Measurements from ENCODE around the gene GLI3. TPM values are rescaled to one million over a fixed set of nuclear protein-coding genes. Genes with fewer than 3 reads are reported as not detected.

Gene GLI3
- total RNA-seq, 1 experiment from 2014 or later, result not detected

DNA sequence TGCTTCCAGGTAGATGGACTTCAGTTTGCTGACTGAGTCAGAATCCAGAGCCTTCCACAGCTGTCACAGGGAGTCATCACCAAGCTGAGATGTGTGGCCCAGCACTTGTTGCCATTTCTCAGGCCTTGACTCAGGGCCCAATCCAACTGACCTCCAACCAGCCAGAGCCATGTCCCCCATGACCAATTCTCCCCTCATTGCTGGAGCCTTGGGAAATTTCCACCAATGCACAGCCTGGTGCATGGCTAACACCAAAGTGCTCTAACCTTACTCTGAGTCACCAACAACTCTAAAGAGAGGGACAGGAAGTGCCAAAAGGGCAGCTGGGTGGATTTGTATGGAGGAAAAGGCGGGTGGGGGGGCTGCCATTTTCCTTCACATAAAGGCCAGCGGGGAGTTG is 13.4 kb upstream of the GLI3 start:
- Histone ChIP-seq H3K27me3 (ENCODE audit: insufficient read depth, low read depth) (peaks cover 24% of the 10 kb centered on the region), H3F3A (ENCODE audit: insufficient read depth, low read depth) (no peaks in the 10 kb centered on the region), H3K4me3 (no peak overlapping the region), H2AFZ (no peak overlapping the region), H3K27ac (no peak overlapping the region), H3K9me2 (ENCODE audit: insufficient read depth) (no peaks in the 10 kb centered on the region), H3K4me2 (no peak overlapping the region), H3K36me3 (ENCODE audit: low read depth) (no peaks in the 10 kb centered on the region), H3K4me1 (replicated peaks; ENCODE audit: insufficient read depth) (no peaks in the 10 kb centered on the region), H3K9me3 (ENCODE audit: insufficient read depth, low read depth) (no peaks in the 10 kb centered on the region), H3K79me2 (ENCODE audit: low read depth) (no peaks in the 10 kb centered on the region), H4K20me1 (ENCODE audit: insufficient read depth) (no peaks in the 10 kb centered on the region)
- intact Hi-C loops (cut with micrococcal nuclease; ENCODE audit: unreplicated experiment), result no loop called here
- BruUV-seq (replicated peaks), result no TSS peak
- TF ChIP-seq EZH2 (IDR thresholded peaks at IDR 0.05; ENCODE audit: low read depth), result no peak
- TF ChIP-seq, protein P1, sequence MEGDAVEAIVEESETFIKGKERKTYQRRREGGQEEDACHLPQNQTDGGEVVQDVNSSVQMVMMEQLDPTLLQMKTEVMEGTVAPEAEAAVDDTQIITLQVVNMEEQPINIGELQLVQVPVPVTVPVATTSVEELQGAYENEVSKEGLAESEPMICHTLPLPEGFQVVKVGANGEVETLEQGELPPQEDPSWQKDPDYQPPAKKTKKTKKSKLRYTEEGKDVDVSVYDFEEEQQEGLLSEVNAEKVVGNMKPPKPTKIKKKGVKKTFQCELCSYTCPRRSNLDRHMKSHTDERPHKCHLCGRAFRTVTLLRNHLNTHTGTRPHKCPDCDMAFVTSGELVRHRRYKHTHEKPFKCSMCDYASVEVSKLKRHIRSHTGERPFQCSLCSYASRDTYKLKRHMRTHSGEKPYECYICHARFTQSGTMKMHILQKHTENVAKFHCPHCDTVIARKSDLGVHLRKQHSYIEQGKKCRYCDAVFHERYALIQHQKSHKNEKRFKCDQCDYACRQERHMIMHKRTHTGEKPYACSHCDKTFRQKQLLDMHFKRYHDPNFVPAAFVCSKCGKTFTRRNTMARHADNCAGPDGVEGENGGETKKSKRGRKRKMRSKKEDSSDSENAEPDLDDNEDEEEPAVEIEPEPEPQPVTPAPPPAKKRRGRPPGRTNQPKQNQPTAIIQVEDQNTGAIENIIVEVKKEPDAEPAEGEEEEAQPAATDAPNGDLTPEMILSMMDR (conservative IDR thresholded peaks at IDR 0.05), result no peak
- DNase-seq, result no peak
- CTCF ChIA-PET, result no interaction called here
- POLR2A ChIA-PET (ENCODE audit: unreplicated experiment), result no interaction called here

DNA sequence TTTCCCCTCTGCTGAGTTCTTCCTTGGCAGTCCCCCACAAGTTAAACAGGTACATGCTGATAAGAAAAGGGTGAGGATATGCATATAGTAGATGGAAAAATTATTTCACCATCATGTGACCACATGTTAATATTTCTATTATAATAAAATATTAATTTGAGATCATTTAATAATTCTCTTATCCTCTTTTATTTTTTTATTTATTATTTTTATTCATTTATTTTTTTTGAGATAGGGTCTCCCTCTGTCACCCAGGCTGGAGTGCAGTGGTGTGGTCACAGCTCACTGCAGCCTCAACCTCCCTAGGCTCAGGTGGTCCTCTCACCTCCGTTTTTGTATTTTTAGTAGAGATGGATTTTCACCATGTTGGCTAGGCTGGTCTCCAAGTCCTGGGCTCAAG is 11.6 kb upstream of the GLI3 start:
- Histone ChIP-seq H3K27ac (no peak overlapping the region), H3K4me1 (replicated peaks; ENCODE audit: insufficient read depth) (no peaks in the 10 kb centered on the region), H3K36me3 (ENCODE audit: low read depth) (no peaks in the 10 kb centered on the region), H3K79me2 (ENCODE audit: low read depth) (no peaks in the 10 kb centered on the region), H2AFZ (no peak overlapping the region), H3K4me2 (no peak overlapping the region), H3F3A (ENCODE audit: insufficient read depth, low read depth) (no peaks in the 10 kb centered on the region), H3K9me3 (ENCODE audit: insufficient read depth, low read depth) (no peaks in the 10 kb centered on the region), H3K9me2 (ENCODE audit: insufficient read depth) (no peaks in the 10 kb centered on the region), H3K4me3 (no peak overlapping the region), H4K20me1 (ENCODE audit: insufficient read depth) (no peaks in the 10 kb centered on the region), H3K27me3 (ENCODE audit: insufficient read depth, low read depth) (peaks cover 16% of the 10 kb centered on the region; the same call in 1 of the 2 replicates)
- intact Hi-C loops (cut with micrococcal nuclease; ENCODE audit: unreplicated experiment), result no loop called here
- TF ChIP-seq, protein P1 (conservative IDR thresholded peaks at IDR 0.05), result no peak
- TF ChIP-seq EZH2 (IDR thresholded peaks at IDR 0.05; ENCODE audit: low read depth), result no peak
- BruUV-seq (replicated peaks), result no TSS peak
- DNase-seq, result no peak
- CTCF ChIA-PET, result no interaction called here
- POLR2A ChIA-PET (ENCODE audit: unreplicated experiment), result no interaction called here

DNA sequence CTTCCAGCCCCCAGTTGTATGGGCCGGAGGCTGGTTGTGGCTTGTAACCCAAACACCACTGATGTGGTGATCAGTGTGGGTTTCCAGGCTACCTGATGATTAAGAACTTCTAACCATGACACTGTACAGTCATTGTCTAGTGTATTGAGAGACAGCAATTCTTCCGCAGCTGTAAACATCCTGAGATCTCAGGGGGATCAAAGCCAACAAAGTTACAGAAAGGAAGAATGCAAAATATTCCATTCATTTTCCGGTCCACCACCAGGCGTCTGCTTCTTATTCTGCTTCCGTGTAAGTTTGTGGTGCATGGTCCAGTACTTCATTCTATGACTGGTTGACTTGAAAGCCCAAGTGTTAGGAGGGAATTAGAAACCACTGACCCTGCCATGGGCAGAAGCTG is 10.3 kb upstream of the GLI3 start:
- CTCF ChIA-PET, result no interaction called here

More for the DNA sequence above, 10.3 kb upstream of the GLI3 start:
- Histone ChIP-seq H3K4me3 (no peak overlapping the region), H3K36me3 (ENCODE audit: low read depth) (no peaks in the 10 kb centered on the region), H3K4me2 (no peak overlapping the region), H4K20me1 (ENCODE audit: insufficient read depth) (no peaks in the 10 kb centered on the region), H3K9me2 (ENCODE audit: insufficient read depth) (no peaks in the 10 kb centered on the region), H3K9me3 (ENCODE audit: insufficient read depth, low read depth) (no peaks in the 10 kb centered on the region), H2AFZ (no peak overlapping the region), H3K27me3 (ENCODE audit: insufficient read depth, low read depth) (peaks cover 24% of the 10 kb centered on the region), H3K4me1 (replicated peaks; ENCODE audit: insufficient read depth) (no peaks in the 10 kb centered on the region), H3K79me2 (ENCODE audit: low read depth) (no peaks in the 10 kb centered on the region), H3F3A (ENCODE audit: insufficient read depth, low read depth) (no peaks in the 10 kb centered on the region), H3K27ac (no peak overlapping the region)
- no peak for DNase-seq
- intact Hi-C loops (cut with micrococcal nuclease; ENCODE audit: unreplicated experiment), result no loop called here
- POLR2A ChIA-PET (ENCODE audit: unreplicated experiment), result no interaction called here
- BruUV-seq (replicated peaks), result no TSS peak
- TF ChIP-seq, protein P1 (conservative IDR thresholded peaks at IDR 0.05), result no peak
- no peak for TF ChIP-seq EZH2 (IDR thresholded peaks at IDR 0.05; ENCODE audit: low read depth)
